ENCODE results near the gene RAX. TPM values are rescaled to one million over a fixed set of nuclear protein-coding genes. Genes with fewer than 3 reads are reported as not detected.
A peak's percentile ranks its signal among the peaks of the same experiment; 100 is the strongest.

The RAX gene
- total and polyA plus RNA-seq, 2 of the 8 experiments (the other 6 are each of a cell fraction or from before 2014, with no cell fraction given): 0.12 to 0.52 TPM

GRCh38 chr18:59269563-59270119, 3.6 kb downstream of the RAX start:
- ChIA-PET POLR2A (ENCODE audit: partially characterized antibody) (interaction anchor here (0.5 to 1.6 kb wide), 3 partner anchors 16 to 1835 kb away, joined by 3 read pairs; partner anchors contain the start of gene GRP), CTCF (ENCODE audit: partially characterized antibody) (interaction anchor here (0.7 to 15.5 kb wide), 17 partner anchors 8 to 199 kb away, joined by 3 to 129 read pairs (median 6); partner anchors contain the start of genes CPLX4 and GRP)
- Histone ChIP-seq H3K27ac (ENCODE audit: low read depth, low read length) (no peak overlapping the region), H3K56ac (replicated peaks; ENCODE audit: insufficient read length, low read depth, low read length) (no peak overlapping the region), H3K14ac (ENCODE audit: insufficient read length) (no peak overlapping the region), H4K91ac (replicated peaks; ENCODE audit: insufficient read length, low read length) (no peak overlapping the region), H3K23me2 (ENCODE audit: low read depth, low read length) (peaks cover 22% of the 10 kb centered on the region; the same call in 1 of the 2 replicates), H3K4me1 (replicated peaks in 1 of 4; ENCODE audit: control insufficient read depth in 3 of 4, insufficient read depth in 4 of 4, low read length in 3 of 4) (peaks cover 0 to 40% (median 22%) of the 10 kb centered on the region in 4 experiments; a peak in 6 of 7 replicates), H3K36me3 (ENCODE audit: control insufficient read depth in 2 of 4, insufficient read depth in 4 of 4, low read length in 3 of 4) (no peaks in the 10 kb centered on the region; a peak in 1 of 8 replicates), H3K4me3 (ENCODE audit: extremely low read depth in 1 of 4, insufficient read depth in 2 of 4, low read depth in 3 of 4, low read length in 4 of 4) (peak overlapping the region; percentile 51 to 67 (median 61)), H2BK15ac (ENCODE audit: low read length) (no peak overlapping the region), H3K9me3 (ENCODE audit: insufficient read depth in 2 of 2, low read depth in 1 of 2, low read length in 1 of 2) (no peaks in the 10 kb centered on the region), H3K18ac (ENCODE audit: extremely low read depth, low read length) (no peak overlapping the region; the same call in 1 of the 2 replicates), H3K27me3 (replicated peaks in 1 of 4; ENCODE audit: control insufficient read depth in 3 of 4, extremely low read depth in 1 of 4, insufficient read depth in 3 of 4, low read length in 3 of 4) (peaks cover 88 to 98% (median 93%) of the 10 kb centered on the region in 4 experiments), H2BK120ac (replicated peaks; ENCODE audit: low read depth, low read length) (no peak overlapping the region), H2BK20ac (ENCODE audit: low read length) (no peak overlapping the region), H2AK5ac (ENCODE audit: low read depth, low read length) (no peak overlapping the region), H2BK12ac (ENCODE audit: low read depth, low read length) (no peak overlapping the region), H3K9ac (replicated peaks in 1 of 4; ENCODE audit: extremely low read depth in 1 of 4, low read depth in 3 of 4, low read length in 3 of 4) (no peak overlapping the region), H4K5ac (ENCODE audit: insufficient read length, low read depth, low read length) (no peak overlapping the region), H4K8ac (ENCODE audit: extremely low read depth, insufficient read depth, low read length) (no peak overlapping the region), H3K79me2 (ENCODE audit: control insufficient read depth in 1 of 2, insufficient read depth in 2 of 2, low read length in 2 of 2) (no peaks in the 10 kb centered on the region), H3K23ac (ENCODE audit: insufficient read length) (no peak overlapping the region), H3K79me1 (ENCODE audit: low read depth, low read length) (no peaks in the 10 kb centered on the region), H3K4me2 (ENCODE audit: insufficient read depth in 1 of 2, low read depth in 2 of 2, low read length in 2 of 2) (peak overlapping the region; percentile 82 to 83), H2AFZ (ENCODE audit: low read length) (no peak overlapping the region), H2BK5ac (ENCODE audit: low read depth, low read length) (no peak overlapping the region), H4K20me1 (replicated peaks in 1 of 2; ENCODE audit: control insufficient read depth in 1 of 2, insufficient read depth in 2 of 2, low read length in 2 of 2) (peaks cover 15 to 20% of the 10 kb centered on the region in 2 experiments), H3K4ac (replicated peaks; ENCODE audit: insufficient read length, low read depth, low read length) (no peak overlapping the region)
- 6% methylated on average over 16 of the region's 17 CpGs; no CpG with 5 or more reads in 1 of the 2 experiments for WGBS, 2 experiments (ENCODE audit: extremely low coverage in 1 of 2, insufficient coverage in 1 of 2, insufficient read length in 1 of 2, insufficient replicate concordance in 2 of 2, low coverage in 1 of 2, low lambda C conversion rate in 2 of 2, missing lambda C conversion rate in 1 of 2)
- DNase-seq (ENCODE audit: low read depth in 1 of 2, low spot score in 2 of 2) (no peak), FAIRE-seq (no peak)
- TF ChIP-seq POLR2AphosphoS5 (IDR thresholded peaks at IDR 0.05; ENCODE audit: low read depth, low read length) (no peak), SIRT6 (IDR thresholded peaks at IDR 0.05; ENCODE audit: low read length) (no peak), HDAC6 (IDR thresholded peaks at IDR 0.05; ENCODE audit: low read depth, low read length) (no peak), EGR1 (IDR thresholded peaks at IDR 0.05; ENCODE audit: borderline replicate concordance, low read depth, low read length) (peak; percentile 19; the same call in 1 of the 2 replicates)
- TF ChIP-seq, protein P1, sequence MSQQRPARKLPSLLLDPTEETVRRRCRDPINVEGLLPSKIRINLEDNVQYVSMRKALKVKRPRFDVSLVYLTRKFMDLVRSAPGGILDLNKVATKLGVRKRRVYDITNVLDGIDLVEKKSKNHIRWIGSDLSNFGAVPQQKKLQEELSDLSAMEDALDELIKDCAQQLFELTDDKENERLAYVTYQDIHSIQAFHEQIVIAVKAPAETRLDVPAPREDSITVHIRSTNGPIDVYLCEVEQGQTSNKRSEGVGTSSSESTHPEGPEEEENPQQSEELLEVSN (IDR thresholded peaks at IDR 0.05): peak; percentile 11; the same call in 1 of the 2 replicates
